K562 (cell line): ENCODE results near the gene KCNH2. TPM values are rescaled to one million over a fixed set of nuclear protein-coding genes. Genes with fewer than 3 reads are reported as not detected.

Source experiments
- AFF1 ChIP-seq, 2 experiments: fragments of 450-650 bp; IDR thresholded peaks; 2 replicates each; pipeline ENCODE4 v1.6.1; 2018; ENCODE audit warnings: mild to moderate bottlenecking in 2 of 2, low read depth in 1 of 2; ENCODE audit not compliant: partially characterized antibody in 2 of 2
- CXXC5 ChIP-seq: fragments of 250-450 bp; sonication (Bioruptor Pico); IDR thresholded peaks from 2 replicates; pipeline ENCODE4 v1.8.0; 2022; ENCODE audit warnings: inconsistent platforms, mild to moderate bottlenecking, moderate library complexity
- ERF ChIP-seq: fragments of 450-650 bp; formaldehyde crosslinking; IDR thresholded peaks from 2 replicates; pipeline ENCODE4 v1.4.0; 2020; ENCODE audit warnings: mild to moderate bottlenecking, mixed read lengths
- ETV6 ChIP-seq, 3 experiments: fragments of 150-350 bp in 1 of 3; sonication (generic) in 1 of 3; formaldehyde crosslinking in 1 of 3; IDR thresholded peaks; 2 replicates each; pipeline versions ENCODE4 v1.6.1 to v1.8.0; 2014 to 2022; ENCODE audit warnings: borderline replicate concordance in 2 of 3, low read depth in 2 of 3, antibody characterized with exemption in 1 of 3, low read length in 1 of 3, mild to moderate bottlenecking in 1 of 3, missing genetic modification reagents in 1 of 3
- FIP1L1 ChIP-seq: fragments of 200-400 bp; formaldehyde crosslinking; IDR thresholded peaks from 2 replicates; pipeline ENCODE4 v1.6.1; 2018; ENCODE audit warnings: mild to moderate bottlenecking, low read depth, low read length; ENCODE audit not compliant: poor library complexity, severe bottlenecking
- FUS ChIP-seq: fragments of 200-400 bp; formaldehyde crosslinking; optimal IDR thresholded peaks from 2 replicates; pipeline ENCODE3; 2017; ENCODE audit warnings: low read depth, low read length
- GTF2E2 ChIP-seq: fragments of 200-800 bp; sonication (Bioruptor generic); IDR thresholded peaks from 2 replicates; pipeline ENCODE4 v1.6.1; 2016; ENCODE audit warnings: missing genetic modification characterization, missing compliant biosample characterization
- HDGF ChIP-seq: fragments of 450-650 bp; IDR thresholded peaks from 2 replicates; pipeline ENCODE4 v1.6.1; 2016
- HNRNPL ChIP-seq: fragments of 200-400 bp; formaldehyde crosslinking; IDR thresholded peaks from 2 replicates; pipeline ENCODE4 v1.6.1; 2017; ENCODE audit warnings: low read depth, mild to moderate bottlenecking, low read length
- KDM5B ChIP-seq: fragments of 200-600 bp; sonication (generic); IDR thresholded peaks from 2 replicates; pipeline ENCODE4 v1.6.1; 2012; ENCODE audit warnings: low read depth, mild to moderate bottlenecking, moderate library complexity, low read length, control low read depth, inconsistent platforms; ENCODE audit not compliant: insufficient replicate concordance
- MXD1 ChIP-seq: fragments of 250-450 bp; sonication (Bioruptor Pico); IDR thresholded peaks from 2 replicates; pipeline ENCODE4 v1.8.0; 2021; ENCODE audit warnings: borderline replicate concordance, mild to moderate bottlenecking, moderate library complexity; ENCODE audit not compliant: poor library complexity, severe bottlenecking
- SREBF2 ChIP-seq: sonication (generic); formaldehyde crosslinking; IDR thresholded peaks from 2 replicates; pipeline ENCODE4 v1.4.0; 2020; ENCODE audit warnings: mild to moderate bottlenecking, missing genetic modification reagents
- UBTF ChIP-seq, 2 experiments: IDR thresholded peaks; 2 replicates each; pipeline ENCODE4 v1.6.1; 2012; ENCODE audit warnings: improper control_type of control experiment in 2 of 2, low read depth in 2 of 2, low read length in 2 of 2, borderline replicate concordance in 1 of 2
- ZNF124 ChIP-seq: sonication (generic); formaldehyde crosslinking; IDR thresholded peaks from 2 replicates; pipeline ENCODE4 v1.8.1; 2022; ENCODE audit warnings: missing genetic modification reagents
- ZNF263 ChIP-seq: sonication (generic); formaldehyde crosslinking; IDR thresholded peaks from 2 replicates; pipeline ENCODE4 v1.8.0; 2022; ENCODE audit warnings: mild to moderate bottlenecking, missing genetic modification reagents, borderline replicate concordance
- ZNF76 ChIP-seq: fragments of 250-450 bp; sonication (Bioruptor Pico); IDR thresholded peaks from 2 replicates; pipeline ENCODE4 v1.4.0; 2020; ENCODE audit warnings: mild to moderate bottlenecking, moderate library complexity, borderline replicate concordance
- polyA plus RNA-seq, 8 experiments: library from polyadenylated mRNA; depleted of rRNA in 4 of 8; stranded (reverse) in 5 of 8; unstranded in 3 of 8; fragments of >200 nt; fragmentation: Nextera tagmentation in 2 of 8; fragmentation: Illumina TruSeq in 1 of 8; extraction: Ambion mirVana in 2 of 8; extraction: Trizol in 1 of 8; gene quantifications; 2 replicates each; pipeline versions ENCODE4 v1.2.1 to v1.2.3, GENCODE V29; 2011 to 2014; ENCODE audit warnings: inconsistent platforms in 1 of 8, missing spikeins in 1 of 8
- total RNA-seq, 7 experiments: library from RNA; depleted of rRNA in 6 of 7; stranded (reverse); fragments of >200 nt in 6 of 7; fragmentation: Illumina TruSeq in 2 of 7; extraction: Trizol in 2 of 7; gene quantifications; 2 replicates each; pipeline versions ENCODE4 v1.2.1 to v1.2.3, GENCODE V29; 2011 to 2021; ENCODE audit warnings: low replicate concordance in 1 of 7
- TF ChIP-seq, protein P1 (sequence below): fragments of 450-650 bp; IDR thresholded peaks from one replicate; pipeline ENCODE4 v1.6.1; 2018; ENCODE audit warnings: mild to moderate bottlenecking, moderate library complexity; ENCODE audit not compliant: partially characterized antibody

KCNH2 gene
- total and polyA plus RNA-seq, 9 of the 15 experiments (the other 6 are each of a cell fraction or from before 2014, with no cell fraction given), result 18.1 to 368 (median 218) TPM

DNA sequence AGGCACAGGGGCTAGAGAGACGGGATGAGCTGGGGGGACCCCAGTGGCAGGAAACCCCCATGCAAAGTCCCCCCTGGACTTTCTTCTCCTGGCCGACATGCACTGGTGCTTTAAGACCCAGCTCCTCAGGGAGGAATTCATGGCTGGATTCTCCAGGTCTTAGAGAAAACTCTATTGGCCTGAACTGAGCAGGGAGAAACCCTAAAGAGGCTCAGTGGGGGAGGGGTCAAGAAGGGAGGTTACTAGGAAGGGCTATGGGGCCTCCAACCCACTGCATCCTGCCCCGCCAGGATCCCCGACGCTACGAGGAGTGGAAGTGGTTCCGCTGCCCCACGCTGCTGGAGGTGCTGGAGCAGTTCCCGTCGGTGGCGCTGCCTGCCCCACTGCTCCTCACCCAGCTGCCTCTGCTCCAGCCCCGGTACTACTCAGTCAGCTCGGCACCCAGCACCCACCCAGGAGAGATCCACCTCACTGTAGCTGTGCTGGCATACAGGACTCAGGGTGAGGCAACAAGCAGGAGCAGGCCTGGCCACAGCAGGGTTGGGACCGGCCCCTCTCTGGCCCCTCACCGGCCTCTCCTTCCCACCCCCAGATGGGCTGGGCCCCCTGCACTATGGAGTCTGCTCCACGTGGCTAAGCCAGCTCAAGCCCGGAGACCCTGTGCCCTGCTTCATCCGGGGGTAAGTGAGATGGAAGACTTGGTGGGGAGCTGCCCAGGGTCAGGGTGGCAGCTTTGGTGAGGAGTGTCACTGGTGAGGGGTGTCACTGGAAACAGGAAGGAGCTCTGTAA, 32.4 kb upstream of the KCNH2 start (continued):
- TF ChIP-seq ZNF124 (CRISPR knock-in tag), result no peak
- no peak; the same call in 1 of the 2 replicates for TF ChIP-seq ERF (CRISPR knock-in tag)
- TF ChIP-seq HNRNPL, result no peak
- peak; percentile 35 for TF ChIP-seq HDGF
- no peak for TF ChIP-seq GTF2E2 (tag)
- no peak for TF ChIP-seq ETV6 (IDR thresholded peaks at IDR 0.05; ENCODE audit: borderline replicate concordance in 1 of 2, low read depth in 2 of 2, low read length in 1 of 2)
- TF ChIP-seq ETV6 (CRISPR knock-in tag; IDR thresholded peaks at IDR 0.05; ENCODE audit: borderline replicate concordance), result no peak
- TF ChIP-seq UBTF (IDR thresholded peaks at IDR 0.05; ENCODE audit: borderline replicate concordance in 1 of 2, low read depth in 2 of 2, low read length in 2 of 2), result peak; percentile 26 to 53; a peak in 1 of 4 replicates
- TF ChIP-seq CXXC5 (CRISPR knock-in tag), result peak; percentile 62
- TF ChIP-seq FUS, result no peak
- TF ChIP-seq, protein P1, sequence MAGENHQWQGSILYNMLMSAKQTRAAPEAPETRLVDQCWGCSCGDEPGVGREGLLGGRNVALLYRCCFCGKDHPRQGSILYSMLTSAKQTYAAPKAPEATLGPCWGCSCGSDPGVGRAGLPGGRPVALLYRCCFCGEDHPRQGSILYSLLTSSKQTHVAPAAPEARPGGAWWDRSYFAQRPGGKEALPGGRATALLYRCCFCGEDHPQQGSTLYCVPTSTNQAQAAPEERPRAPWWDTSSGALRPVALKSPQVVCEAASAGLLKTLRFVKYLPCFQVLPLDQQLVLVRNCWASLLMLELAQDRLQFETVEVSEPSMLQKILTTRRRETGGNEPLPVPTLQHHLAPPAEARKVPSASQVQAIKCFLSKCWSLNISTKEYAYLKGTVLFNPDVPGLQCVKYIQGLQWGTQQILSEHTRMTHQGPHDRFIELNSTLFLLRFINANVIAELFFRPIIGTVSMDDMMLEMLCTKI, result no peak
- TF ChIP-seq FIP1L1, result no peak
- TF ChIP-seq AFF1 (IDR thresholded peaks at IDR 0.05; ENCODE audit: low read depth in 1 of 2, partially characterized antibody in 2 of 2), result peak in 1 of 2 experiments; percentile 36
- no peak for TF ChIP-seq ZNF263 (CRISPR knock-in tag)
- TF ChIP-seq SREBF2 (CRISPR knock-in tag), result peak; percentile 27; the same call in 1 of the 2 replicates
- TF ChIP-seq MXD1 (CRISPR knock-in tag), result no peak
- no peak for TF ChIP-seq ZNF76 (CRISPR knock-in tag)
- TF ChIP-seq KDM5B, result no peak
